ENCODE results near the gene ZMYND15. TPM values are rescaled to one million over a fixed set of nuclear protein-coding genes. Genes with fewer than 3 reads are reported as not detected.

The ZMYND15 gene
- polyA plus RNA-seq, 1 donor from 2014 or later, result not detected

DNA sequence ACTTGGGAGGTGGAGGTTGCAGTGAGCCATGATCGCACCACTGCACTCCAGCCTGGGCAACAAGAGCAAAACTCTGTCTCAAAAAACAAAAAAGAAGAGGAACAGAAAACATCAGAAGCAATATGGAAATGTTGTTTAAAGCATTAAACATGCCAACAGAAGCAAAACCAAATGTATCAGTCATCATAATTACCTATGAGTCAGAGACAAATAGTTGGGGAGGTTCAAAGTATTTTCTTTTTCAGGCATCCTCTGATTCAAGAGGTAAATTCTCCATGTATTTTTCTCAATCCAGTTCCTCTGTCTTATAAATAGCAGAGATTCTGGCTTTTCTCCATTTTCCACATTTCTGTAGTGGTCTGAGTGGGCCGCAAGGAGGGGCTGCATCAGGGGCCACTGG, 30.0 kb downstream of the ZMYND15 start:
- no peak overlapping the region for H2AFZ ChIP-seq (ENCODE audit: low read depth, low read length)
- H3K4me2 ChIP-seq (ENCODE audit: low read length), result no peak overlapping the region
- no peaks in the 10 kb centered on the region for H4K20me1 ChIP-seq (ENCODE audit: insufficient read depth)
- no peaks in the 10 kb centered on the region for H3K9me2 ChIP-seq (ENCODE audit: insufficient read depth, low read length)
- H3K27ac ChIP-seq (ENCODE audit: low read length), result no peak overlapping the region
- H3K79me2 ChIP-seq (replicated peaks; ENCODE audit: insufficient read depth, low read length), result no peaks in the 10 kb centered on the region
- H3K9me3 ChIP-seq (ENCODE audit: low read length), result no peaks in the 10 kb centered on the region
- H3F3A ChIP-seq (ENCODE audit: insufficient read depth, low read length, poor library complexity, severe bottlenecking), result no peaks in the 10 kb centered on the region
- H3K4me3 ChIP-seq (ENCODE audit: low read length), result no peak overlapping the region
- TF ChIP-seq EZH2 (IDR thresholded peaks at IDR 0.05; ENCODE audit: borderline replicate concordance, insufficient read depth, low read length, poor library complexity, severe bottlenecking) (no peak), CTCF (IDR thresholded peaks at IDR 0.05; ENCODE audit: poor library complexity, severe bottlenecking) (no peak), POLR2AphosphoS5 (IDR thresholded peaks at IDR 0.05) (no peak), MXI1 (conservative IDR thresholded peaks at IDR 0.05; ENCODE audit: poor library complexity, severe bottlenecking) (no peak), RAD21 (conservative IDR thresholded peaks at IDR 0.05) (no peak), SMC3 (conservative IDR thresholded peaks at IDR 0.05; ENCODE audit: poor library complexity) (no peak), EP300 (conservative IDR thresholded peaks at IDR 0.05; ENCODE audit: poor library complexity, severe bottlenecking) (no peak), TAF1 (IDR thresholded peaks at IDR 0.05; ENCODE audit: low read depth) (no peak)
- TF ChIP-seq, protein P1, sequence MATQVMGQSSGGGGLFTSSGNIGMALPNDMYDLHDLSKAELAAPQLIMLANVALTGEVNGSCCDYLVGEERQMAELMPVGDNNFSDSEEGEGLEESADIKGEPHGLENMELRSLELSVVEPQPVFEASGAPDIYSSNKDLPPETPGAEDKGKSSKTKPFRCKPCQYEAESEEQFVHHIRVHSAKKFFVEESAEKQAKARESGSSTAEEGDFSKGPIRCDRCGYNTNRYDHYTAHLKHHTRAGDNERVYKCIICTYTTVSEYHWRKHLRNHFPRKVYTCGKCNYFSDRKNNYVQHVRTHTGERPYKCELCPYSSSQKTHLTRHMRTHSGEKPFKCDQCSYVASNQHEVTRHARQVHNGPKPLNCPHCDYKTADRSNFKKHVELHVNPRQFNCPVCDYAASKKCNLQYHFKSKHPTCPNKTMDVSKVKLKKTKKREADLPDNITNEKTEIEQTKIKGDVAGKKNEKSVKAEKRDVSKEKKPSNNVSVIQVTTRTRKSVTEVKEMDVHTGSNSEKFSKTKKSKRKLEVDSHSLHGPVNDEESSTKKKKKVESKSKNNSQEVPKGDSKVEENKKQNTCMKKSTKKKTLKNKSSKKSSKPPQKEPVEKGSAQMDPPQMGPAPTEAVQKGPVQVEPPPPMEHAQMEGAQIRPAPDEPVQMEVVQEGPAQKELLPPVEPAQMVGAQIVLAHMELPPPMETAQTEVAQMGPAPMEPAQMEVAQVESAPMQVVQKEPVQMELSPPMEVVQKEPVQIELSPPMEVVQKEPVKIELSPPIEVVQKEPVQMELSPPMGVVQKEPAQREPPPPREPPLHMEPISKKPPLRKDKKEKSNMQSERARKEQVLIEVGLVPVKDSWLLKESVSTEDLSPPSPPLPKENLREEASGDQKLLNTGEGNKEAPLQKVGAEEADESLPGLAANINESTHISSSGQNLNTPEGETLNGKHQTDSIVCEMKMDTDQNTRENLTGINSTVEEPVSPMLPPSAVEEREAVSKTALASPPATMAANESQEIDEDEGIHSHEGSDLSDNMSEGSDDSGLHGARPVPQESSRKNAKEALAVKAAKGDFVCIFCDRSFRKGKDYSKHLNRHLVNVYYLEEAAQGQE (IDR thresholded peaks at IDR 0.05; ENCODE audit: borderline replicate concordance), result no peak
- no peaks in the 10 kb centered on the region for H3K36me3 ChIP-seq (ENCODE audit: insufficient read depth, low read length)
- H3K27me3 ChIP-seq (ENCODE audit: insufficient read depth, low read depth, low read length), result no peaks in the 10 kb centered on the region
- H3K9ac ChIP-seq (ENCODE audit: low read length), result no peak overlapping the region

DNA sequence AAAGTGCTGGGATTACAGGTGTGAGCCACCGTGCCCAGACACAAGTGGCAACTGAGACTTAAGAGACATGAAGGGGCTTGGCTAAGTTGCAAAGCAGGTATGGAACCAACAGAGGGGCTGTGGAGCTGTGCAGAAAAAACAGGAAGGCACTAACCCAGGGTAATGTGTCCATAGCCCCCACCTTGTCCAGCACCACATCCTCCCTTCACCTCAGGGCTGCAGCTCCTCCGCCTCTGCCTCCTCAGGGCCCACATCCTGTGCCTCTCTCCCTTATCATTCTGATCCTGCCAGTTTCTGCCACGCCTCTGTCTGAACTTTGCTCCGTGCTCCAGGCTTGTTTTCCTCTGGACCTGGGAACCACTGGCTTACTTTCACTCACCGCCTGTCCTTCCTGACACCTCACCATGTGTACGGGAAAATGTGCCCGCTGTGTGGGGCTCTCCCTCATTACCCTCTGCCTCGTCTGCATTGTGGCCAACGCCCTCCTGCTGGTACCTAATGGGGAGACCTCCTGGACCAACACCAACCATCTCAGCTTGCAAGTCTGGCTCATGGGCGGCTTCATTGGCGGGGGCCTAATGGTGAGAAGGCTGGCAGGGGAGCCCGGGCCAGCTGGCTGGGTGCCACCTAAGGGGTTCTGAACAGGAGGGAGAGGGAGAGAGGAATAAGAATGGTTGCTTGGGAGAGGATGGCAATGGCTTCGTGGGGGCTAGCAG, 32.0 kb downstream of the ZMYND15 start, which contains the start of gene TM4SF5:
Gene TM4SF5 (plus strand): TSS at position 368 of the 716 bp plus-strand sequence. CDS start 37 bp downstream, at position 405.
- Histone ChIP-seq H2AFZ (ENCODE audit: low read depth, low read length) (no peak within 1 kb of the TSS), H3K9me2 (ENCODE audit: insufficient read depth, low read length) (no peaks in the 10 kb centered on the region), H3K79me2 (replicated peaks; ENCODE audit: insufficient read depth, low read length) (no peaks in the 10 kb centered on the region), H3K4me2 (ENCODE audit: low read length) (no peak within 1 kb of the TSS), H3K9me3 (ENCODE audit: low read length) (no peaks in the 10 kb centered on the region), H3F3A (ENCODE audit: insufficient read depth, low read length, poor library complexity, severe bottlenecking) (no peaks in the 10 kb centered on the region), H3K36me3 (ENCODE audit: insufficient read depth, low read length) (no peaks in the 10 kb centered on the region), H3K27me3 (ENCODE audit: insufficient read depth, low read depth, low read length) (no peaks in the 10 kb centered on the region), H3K4me3 (ENCODE audit: low read length) (no peak within 1 kb of the TSS), H3K27ac (ENCODE audit: low read length) (no peak within 1 kb of the TSS), H3K9ac (ENCODE audit: low read length) (no peak within 1 kb of the TSS), H4K20me1 (ENCODE audit: insufficient read depth) (no peaks in the 10 kb centered on the region)
- TF ChIP-seq CTCF (IDR thresholded peaks at IDR 0.05; ENCODE audit: poor library complexity, severe bottlenecking) (no peak), POLR2AphosphoS5 (IDR thresholded peaks at IDR 0.05) (no peak), TAF1 (IDR thresholded peaks at IDR 0.05; ENCODE audit: low read depth) (no peak), MXI1 (conservative IDR thresholded peaks at IDR 0.05; ENCODE audit: poor library complexity, severe bottlenecking) (no peak), RAD21 (conservative IDR thresholded peaks at IDR 0.05) (no peak), EP300 (conservative IDR thresholded peaks at IDR 0.05; ENCODE audit: poor library complexity, severe bottlenecking) (no peak), EZH2 (IDR thresholded peaks at IDR 0.05; ENCODE audit: borderline replicate concordance, insufficient read depth, low read length, poor library complexity, severe bottlenecking) (no peak), SMC3 (conservative IDR thresholded peaks at IDR 0.05; ENCODE audit: poor library complexity) (no peak)
- TF ChIP-seq, protein P1 (IDR thresholded peaks at IDR 0.05; ENCODE audit: borderline replicate concordance), result no peak
